OCI-LY7 (cell line): ENCODE results near the gene TGFBR1. TPM values are rescaled to one million over a fixed set of nuclear protein-coding genes. Genes with fewer than 3 reads are reported as not detected.

Source experiments
- BruUV-seq: library from RNA; stranded (reverse); fragments of 400-500 nt; replicated peaks from 2 replicates; lab custom pipeline; 2021; lab: Mats Ljungman, UMichigan
- CTCF ChIA-PET: fragments of 300-600 bp; sonication (Branson Sonifier 250); formaldehyde crosslinking; loops from one replicate; lab custom pipeline; 2022; ENCODE audit warnings: antibody characterized with exemption; ENCODE audit not compliant: unreplicated experiment; lab: Charles Lee
- POLR2A ChIA-PET: fragments of 300-600 bp; sonication (Branson Sonifier 250); formaldehyde crosslinking; loops from one replicate; lab custom pipeline; 2022; ENCODE audit warnings: antibody characterized with exemption; lab: Charles Lee
- DNase-seq: peaks from one replicate; pipeline ENCODE4 v3.0.0-alpha.2; 2015; ENCODE audit warnings: low spot score
- H2AFZ ChIP-seq: fragments of 200-600 bp; sonication (generic), shearing (Covaris generic); 2 replicates; pipeline ENCODE4 v1.6.1; 2014; ENCODE audit warnings: mild to moderate bottlenecking, antibody characterized with exemption, low read length, moderate library complexity
- H3K27ac ChIP-seq: fragments of 200-600 bp; sonication (generic); 2 replicates; pipeline ENCODE4 v1.5.1; 2014; ENCODE audit warnings: mixed run types, low read depth, mild to moderate bottlenecking, moderate library complexity, low read length, inconsistent platforms; ENCODE audit not compliant: poor library complexity, severe bottlenecking
- H3K36me3 ChIP-seq: fragments of 200-600 bp; sonication (generic); 2 replicates; pipeline ENCODE4 v1.6.1; 2014; ENCODE audit warnings: mild to moderate bottlenecking, antibody characterized with exemption, low read length, moderate library complexity, mixed read lengths; ENCODE audit not compliant: insufficient read depth
- H3K4me1 ChIP-seq: fragments of 200-600 bp; sonication (generic); 2 replicates; pipeline ENCODE4 v1.5.1; 2014; ENCODE audit warnings: mild to moderate bottlenecking, low read length; ENCODE audit not compliant: insufficient read depth, poor library complexity, severe bottlenecking
- H3K4me2 ChIP-seq: fragments of 200-600 bp; sonication (generic); 2 replicates; pipeline ENCODE4 v1.6.1; 2014; ENCODE audit warnings: mild to moderate bottlenecking, low read length
- H3K4me3 ChIP-seq: fragments of 200-600 bp; sonication (generic); 2 replicates; pipeline ENCODE4 v1.5.1; 2014; ENCODE audit warnings: mild to moderate bottlenecking, low read depth, low read length; ENCODE audit not compliant: poor library complexity, severe bottlenecking
- H3K79me2 ChIP-seq: fragments of 200-600 bp; sonication (generic); 2 replicates; pipeline ENCODE4 v1.6.1; 2016; ENCODE audit warnings: low read depth, mild to moderate bottlenecking, low read length, moderate library complexity, mixed read lengths; ENCODE audit not compliant: insufficient read depth
- H3K9me2 ChIP-seq: fragments of 200-600 bp; sonication (generic); 2 replicates; pipeline ENCODE4 v1.6.1; 2016; ENCODE audit warnings: mild to moderate bottlenecking, low read length, mixed read lengths; ENCODE audit not compliant: insufficient read depth
- H3K9me3 ChIP-seq: fragments of 200-600 bp; sonication (generic); 2 replicates; pipeline ENCODE4 v1.6.1; 2014; ENCODE audit warnings: mild to moderate bottlenecking, mixed run types, low read length, mixed read lengths
- H4K20me1 ChIP-seq: fragments of 200-600 bp; sonication (generic); 2 replicates; pipeline ENCODE4 v1.6.1; 2014; ENCODE audit warnings: mild to moderate bottlenecking, antibody characterized with exemption, low read length, moderate library complexity, mixed read lengths; ENCODE audit not compliant: insufficient read depth
- EZH2phosphoT487 ChIP-seq: fragments of 200-600 bp; sonication (generic); IDR thresholded peaks from 2 replicates; pipeline ENCODE4 v1.6.1; 2018; ENCODE audit warnings: low read depth, borderline replicate concordance, mild to moderate bottlenecking, mixed run types, antibody characterized with exemption, low read length, moderate library complexity, mixed read lengths
- intact Hi-C: fragments of 100-400 bp; cut with micrococcal nuclease; formaldehyde crosslinking; loops from one replicate; pipeline ENCODE4 v1.10.0; 2022; ENCODE audit not compliant: unreplicated experiment
- total RNA-seq, 2 experiments: library from RNA; depleted of rRNA in 1 of 2; stranded (reverse); fragments of >200 nt in 1 of 2; shearing (Covaris generic) in 1 of 2; gene quantifications; 2 replicates each; pipeline ENCODE4 v1.2.3, GENCODE V29; 2014 to 2022
- TF ChIP-seq, protein P1 (sequence below): fragments of 200-600 bp; sonication (generic); conservative IDR thresholded peaks from 2 replicates; pipeline ENCODE4 v1.5.1; 2014; ENCODE audit warnings: mild to moderate bottlenecking, antibody characterized with exemption, low read length, moderate library complexity, mixed read lengths

Gene TGFBR1
- total RNA-seq, 2 experiments from 2014 or later = 13.6 to 36.7 TPM

DNA sequence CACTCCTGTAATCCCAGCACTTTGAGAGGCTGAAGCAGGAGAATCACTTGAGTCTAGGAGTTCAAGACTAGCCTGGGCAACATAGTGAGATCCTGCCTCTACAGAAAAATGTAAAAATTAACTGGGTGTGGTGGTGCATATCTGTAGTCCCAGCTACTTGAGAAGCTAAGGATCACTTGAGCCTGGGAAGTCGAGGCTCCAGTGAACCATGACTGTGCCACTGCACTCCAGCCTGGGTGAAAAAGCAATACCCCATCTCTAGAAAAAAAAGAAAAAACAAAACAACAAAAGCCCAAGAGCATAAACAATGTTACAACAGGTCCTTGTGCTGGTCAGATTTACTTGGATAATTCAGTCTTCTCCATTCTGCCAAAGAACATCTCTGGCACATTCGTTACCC, 44.3 kb upstream of the TGFBR1 start:
- no peak overlapping the region for H3K4me2 ChIP-seq
- H3K4me1 ChIP-seq = peaks cover 33% of the 10 kb centered on the region
- H4K20me1 ChIP-seq = no peaks in the 10 kb centered on the region
- no peak overlapping the region for H3K4me3 ChIP-seq
- ChIA-PET POLR2A (interaction anchor here (3.3 kb wide), 1 partner anchor 43 kb away, joined by 14 read pairs; the partner anchor contains the start of gene TGFBR1), CTCF (no interaction called here)
- intact Hi-C loops = no loop called here
- H3K36me3 ChIP-seq = no peaks in the 10 kb centered on the region; the same call in 1 of the 2 replicates
- H3K79me2 ChIP-seq = no peaks in the 10 kb centered on the region
- no peaks in the 10 kb centered on the region for H3K9me2 ChIP-seq
- no peak overlapping the region for H3K27ac ChIP-seq
- TF ChIP-seq, protein P1, sequence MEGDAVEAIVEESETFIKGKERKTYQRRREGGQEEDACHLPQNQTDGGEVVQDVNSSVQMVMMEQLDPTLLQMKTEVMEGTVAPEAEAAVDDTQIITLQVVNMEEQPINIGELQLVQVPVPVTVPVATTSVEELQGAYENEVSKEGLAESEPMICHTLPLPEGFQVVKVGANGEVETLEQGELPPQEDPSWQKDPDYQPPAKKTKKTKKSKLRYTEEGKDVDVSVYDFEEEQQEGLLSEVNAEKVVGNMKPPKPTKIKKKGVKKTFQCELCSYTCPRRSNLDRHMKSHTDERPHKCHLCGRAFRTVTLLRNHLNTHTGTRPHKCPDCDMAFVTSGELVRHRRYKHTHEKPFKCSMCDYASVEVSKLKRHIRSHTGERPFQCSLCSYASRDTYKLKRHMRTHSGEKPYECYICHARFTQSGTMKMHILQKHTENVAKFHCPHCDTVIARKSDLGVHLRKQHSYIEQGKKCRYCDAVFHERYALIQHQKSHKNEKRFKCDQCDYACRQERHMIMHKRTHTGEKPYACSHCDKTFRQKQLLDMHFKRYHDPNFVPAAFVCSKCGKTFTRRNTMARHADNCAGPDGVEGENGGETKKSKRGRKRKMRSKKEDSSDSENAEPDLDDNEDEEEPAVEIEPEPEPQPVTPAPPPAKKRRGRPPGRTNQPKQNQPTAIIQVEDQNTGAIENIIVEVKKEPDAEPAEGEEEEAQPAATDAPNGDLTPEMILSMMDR = no peak
- no peak for TF ChIP-seq EZH2phosphoT487
- no peaks in the 10 kb centered on the region; the same call in 1 of the 2 replicates for H3K9me3 ChIP-seq
- BruUV-seq = no TSS peak
- no peak for DNase-seq
- H2AFZ ChIP-seq = no peak overlapping the region

DNA sequence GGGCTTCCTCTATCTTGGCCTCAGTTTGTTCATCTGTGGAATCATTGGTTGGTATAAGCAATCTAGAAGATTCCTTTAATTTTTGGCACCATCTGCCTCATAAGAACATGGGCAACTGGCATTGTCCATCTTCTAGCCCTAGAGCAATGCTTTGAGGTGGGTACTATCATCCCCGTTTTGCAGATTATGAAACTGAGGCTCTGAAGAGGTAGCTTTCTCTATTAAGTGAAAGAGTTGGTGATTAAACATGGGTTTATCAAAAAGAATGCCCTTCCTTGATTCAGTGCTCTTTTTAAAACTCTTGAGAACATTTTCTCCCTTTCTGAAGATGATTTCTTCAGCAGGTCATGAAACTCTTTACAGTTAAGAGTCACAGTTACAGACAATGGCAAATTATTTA, 42.4 kb upstream of the TGFBR1 start:
- H4K20me1 ChIP-seq = no peaks in the 10 kb centered on the region
- H3K79me2 ChIP-seq = no peaks in the 10 kb centered on the region
- ChIA-PET POLR2A (no interaction called here), CTCF (no interaction called here)
- DNase-seq = no peak
- no peaks in the 10 kb centered on the region for H3K9me3 ChIP-seq
- H3K36me3 ChIP-seq = no peaks in the 10 kb centered on the region
- intact Hi-C loops = no loop called here
- no peak overlapping the region for H3K27ac ChIP-seq
- H3K9me2 ChIP-seq = no peaks in the 10 kb centered on the region
- no peak overlapping the region for H3K4me2 ChIP-seq
- no peak overlapping the region for H2AFZ ChIP-seq
- no peak overlapping the region for H3K4me3 ChIP-seq
- TF ChIP-seq, protein P1 = no peak
- TF ChIP-seq EZH2phosphoT487 = no peak
- H3K4me1 ChIP-seq = peaks cover 25% of the 10 kb centered on the region
- no TSS peak for BruUV-seq

DNA sequence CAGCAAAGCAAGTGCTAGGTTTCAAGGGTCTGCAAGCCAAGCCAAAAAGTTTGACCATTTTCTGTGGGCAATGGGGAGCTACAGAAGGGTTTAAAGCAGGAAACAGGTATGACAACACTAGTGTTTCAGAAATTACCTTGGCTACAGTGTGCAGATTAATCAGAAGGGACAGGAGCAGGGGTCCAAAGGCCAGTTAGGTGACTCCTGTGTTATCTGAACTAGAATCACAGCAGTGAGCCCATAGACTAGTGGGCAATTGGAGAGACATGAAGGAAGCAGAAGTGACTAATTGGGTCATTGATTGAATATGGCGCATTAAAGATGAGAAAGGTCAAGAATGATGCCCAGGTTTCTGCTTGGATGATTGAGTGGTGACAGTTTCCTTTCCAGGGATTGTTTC, 41.4 kb upstream of the TGFBR1 start:
- no peak overlapping the region for H3K27ac ChIP-seq
- H3K4me1 ChIP-seq = peaks cover 15% of the 10 kb centered on the region
- DNase-seq = no peak
- H3K4me3 ChIP-seq = no peak overlapping the region
- ChIA-PET POLR2A (no interaction called here), CTCF (no interaction called here)
- no peaks in the 10 kb centered on the region for H3K9me2 ChIP-seq
- H3K79me2 ChIP-seq = no peaks in the 10 kb centered on the region
- no peak for TF ChIP-seq EZH2phosphoT487
- TF ChIP-seq, protein P1 = no peak
- H2AFZ ChIP-seq = no peak overlapping the region
- H3K9me3 ChIP-seq = no peaks in the 10 kb centered on the region
- intact Hi-C loops = no loop called here
- H3K36me3 ChIP-seq = no peaks in the 10 kb centered on the region
- no TSS peak for BruUV-seq
- H4K20me1 ChIP-seq = no peaks in the 10 kb centered on the region
- no peak overlapping the region for H3K4me2 ChIP-seq
